Endothelial cell of umbilical vein (primary cell): ENCODE results near the gene SPACA9. TPM values are rescaled to one million over a fixed set of nuclear protein-coding genes. Genes with fewer than 3 reads are reported as not detected.

ENCODE experiments used
- BruUV-seq: library from RNA; stranded (reverse); fragments of 400-500 nt; replicated peaks from 2 replicates; lab custom pipeline; 2021; lab: Mats Ljungman, UMichigan
- CTCF ChIA-PET: fragments of 300-600, 350-600 bp; sonication (Branson Sonifier 250); formaldehyde crosslinking; loops from one replicate; lab custom pipeline; 2021; ENCODE audit warnings: antibody characterized with exemption, inconsistent platforms; lab: Charles Lee
- POLR2A ChIA-PET: fragments of 300-600, 350-600 bp; sonication (Branson Sonifier 250); formaldehyde crosslinking; loops from one replicate; lab custom pipeline; 2021; ENCODE audit warnings: antibody characterized with exemption, inconsistent platforms; lab: Charles Lee
- DNase-seq: peaks from one replicate; pipeline ENCODE4 v3.0.0-alpha.2; 2011; ENCODE audit warnings: low read depth, low spot score
- FAIRE-seq: peaks from 2 replicates; lab custom pipeline; 2011; peaks lifted over from hg19 to GRCh38; lab: Jason Lieb, UNC
- H2AFZ ChIP-seq: 2 replicates; pipeline ENCODE4 v1.6.0; 2012; ENCODE audit warnings: low read depth, low read length, control low read depth, inconsistent platforms
- H3K27ac ChIP-seq: 2 replicates; pipeline ENCODE4 v1.5.1; 2011; ENCODE audit warnings: low read depth, mild to moderate bottlenecking, control low read depth, low read length, moderate library complexity; ENCODE audit not compliant: insufficient read depth
- H3K27me3 ChIP-seq, 2 experiments: 2 replicates each; pipeline versions ENCODE4 v1.6.0 to v1.6.1; 2011; ENCODE audit warnings: low read length in 2 of 2, mixed read lengths in 1 of 2; ENCODE audit not compliant: control insufficient read depth in 2 of 2, insufficient read depth in 2 of 2
- H3K36me3 ChIP-seq, 2 experiments: 2 replicates in 1 of 2; 3 replicates in 1 of 2; pipeline ENCODE4 v1.5.1; 2011; ENCODE audit warnings: low read length in 2 of 2, mild to moderate bottlenecking in 1 of 2, moderate library complexity in 1 of 2; ENCODE audit not compliant: control insufficient read depth in 2 of 2, insufficient read depth in 2 of 2; ENCODE audit errors: extremely low read depth in 1 of 2
- H3K4me1 ChIP-seq: 3 replicates; pipeline ENCODE4 v1.5.1; 2011; ENCODE audit warnings: mild to moderate bottlenecking, low read length; ENCODE audit not compliant: control insufficient read depth, insufficient read depth; ENCODE audit errors: extremely low read depth
- H3K4me2 ChIP-seq: 2 replicates; pipeline ENCODE4 v1.6.1; 2011; ENCODE audit warnings: low read length, control low read depth, mixed read lengths; ENCODE audit not compliant: insufficient read depth
- H3K4me3 ChIP-seq, 3 experiments: fragments of 200-600 bp in 1 of 3; sonication (generic), shearing (Covaris generic) in 1 of 3; replicated peaks in 1 of 3; 2 replicates each; pipeline ENCODE4 v1.5.1; 2011 to 2016; ENCODE audit warnings: control low read depth in 3 of 3, low read length in 3 of 3, mild to moderate bottlenecking in 2 of 3, inconsistent platforms in 1 of 3, low read depth in 1 of 3, moderate library complexity in 1 of 3; ENCODE audit not compliant: insufficient read depth in 1 of 3
- H3K79me2 ChIP-seq: 2 replicates; pipeline ENCODE4 v1.6.0; 2012; ENCODE audit warnings: low read length, inconsistent platforms; ENCODE audit not compliant: control insufficient read depth, insufficient read depth
- H3K9ac ChIP-seq: replicated peaks from 2 replicates; pipeline ENCODE3; 2011; ENCODE audit warnings: low read length, control low read depth; ENCODE audit not compliant: insufficient read depth; ENCODE audit errors: extremely low read depth
- H3K9me1 ChIP-seq: replicated peaks from 3 replicates; pipeline ENCODE4 v1.6.0; 2011; ENCODE audit warnings: mild to moderate bottlenecking, low read length; ENCODE audit not compliant: control insufficient read depth, insufficient read depth; ENCODE audit errors: extremely low read depth
- H3K9me3 ChIP-seq: replicated peaks from 2 replicates; pipeline ENCODE4 v1.5.1; 2012; ENCODE audit warnings: low read length, inconsistent platforms; ENCODE audit not compliant: control insufficient read depth, insufficient read depth
- H4K20me1 ChIP-seq: replicated peaks from 2 replicates; pipeline ENCODE3; 2011; ENCODE audit warnings: mild to moderate bottlenecking, low read length; ENCODE audit not compliant: control insufficient read depth, insufficient read depth; ENCODE audit errors: extremely low read depth
- CTCF ChIP-seq, 2 donors: IDR thresholded peaks; 1 replicate in 1 of 2; 2 replicates in 1 of 2; pipeline ENCODE4 v1.5.1; 2011; ENCODE audit warnings: low read length in 2 of 2, mild to moderate bottlenecking in 2 of 2, moderate library complexity in 2 of 2, control low read depth in 1 of 2, inconsistent platforms in 1 of 2, low read depth in 1 of 2; ENCODE audit not compliant: insufficient read depth in 1 of 2; ENCODE audit errors: extremely low read depth in 1 of 2
- EZH2 ChIP-seq: IDR thresholded peaks from 2 replicates; pipeline ENCODE4 v1.6.1; 2012; ENCODE audit warnings: borderline replicate concordance, low read depth, mild to moderate bottlenecking, moderate library complexity, low read length, inconsistent platforms; ENCODE audit not compliant: severe bottlenecking
- FOS ChIP-seq: IDR thresholded peaks from 2 replicates; pipeline ENCODE4 v1.6.1; 2011; ENCODE audit warnings: mild to moderate bottlenecking, low read length, moderate library complexity, borderline replicate concordance; ENCODE audit not compliant: insufficient read depth
- GATA2 ChIP-seq: IDR thresholded peaks from 2 replicates; pipeline ENCODE4 v1.7.0; 2011; ENCODE audit warnings: low read depth, mild to moderate bottlenecking, moderate library complexity, mixed read lengths, low read length; ENCODE audit not compliant: insufficient read length, insufficient read depth
- JUN ChIP-seq: IDR thresholded peaks from 2 replicates; pipeline ENCODE4 v1.6.1; 2011; ENCODE audit warnings: borderline replicate concordance, low read depth; ENCODE audit not compliant: insufficient read length, insufficient read depth
- MYC ChIP-seq: IDR thresholded peaks from one replicate; pipeline ENCODE4 v1.6.1; 2011; ENCODE audit warnings: mild to moderate bottlenecking, low read depth, low read length
- POLR2A ChIP-seq: IDR thresholded peaks from 2 replicates; pipeline ENCODE4 v1.6.1; 2012; ENCODE audit warnings: low read depth, mild to moderate bottlenecking, control low read depth, low read length
- POLR2AphosphoS5 ChIP-seq: IDR thresholded peaks from 2 replicates; pipeline ENCODE4 v1.6.1; 2012; ENCODE audit warnings: low read depth, mild to moderate bottlenecking, control low read depth, low read length, moderate library complexity; ENCODE audit not compliant: insufficient read depth
- dilution Hi-C: fragments of 300-500 bp; cut with MboI; formaldehyde crosslinking; loops from one replicate; pipeline ENCODE4 v1.15.0; 2019; ENCODE audit warnings: low sequenced_read_pairs; ENCODE audit not compliant: extremely low pct_ligation_motif_present
- intact Hi-C: fragments of 100-400 bp; cut with micrococcal nuclease; formaldehyde crosslinking; loops from one replicate; pipeline ENCODE4 v1.10.0; 2022
- polyA plus RNA-seq, 4 experiments: library from polyadenylated mRNA; depleted of rRNA in 3 of 4; stranded (reverse) in 3 of 4; unstranded in 1 of 4; fragments of >200 nt; gene quantifications; 2 replicates each; pipeline versions ENCODE4 v1.2.1 to v1.2.3, GENCODE V29; 2011 to 2012; ENCODE audit warnings: missing spikeins in 1 of 4
- total RNA-seq: library from RNA; stranded (reverse); gene quantifications from 2 replicates; pipeline ENCODE4 v1.2.3, GENCODE V29; 2021
- TF ChIP-seq, protein P1 (sequence below): IDR thresholded peaks from 2 replicates; pipeline ENCODE4 v1.6.1; 2011; ENCODE audit not compliant: insufficient read depth, insufficient read length

The SPACA9 gene
- total and polyA plus RNA-seq, 2 donors (not counting 3 experiments of a cell fraction or from before 2014, with no cell fraction given) = 2.6 to 3.6 TPM

GRCh38 chr9:132894346-132894745 lies 15.6 kb downstream of the SPACA9 start:
- no peaks in the 10 kb centered on the region for H3K9me1 ChIP-seq
- H3K9ac ChIP-seq = no peak overlapping the region
- H3K9me3 ChIP-seq = no peaks in the 10 kb centered on the region
- no peak for DNase-seq
- no peaks in the 10 kb centered on the region for H3K4me1 ChIP-seq
- intact Hi-C loops (no loop called here), dilution Hi-C loops (no loop called here)
- H3K27me3 ChIP-seq = no peaks in the 10 kb centered on the region
- TF ChIP-seq CTCF (IDR thresholded peaks at IDR 0.05; ENCODE audit: extremely low read depth in 1 of 2, insufficient read depth in 1 of 2, low read depth in 1 of 2, low read length in 2 of 2) (no peak), JUN (no peak), GATA2 (no peak), POLR2A (no peak), EZH2 (no peak), MYC (no peak), POLR2AphosphoS5 (no peak), FOS (no peak)
- TF ChIP-seq, protein P1, sequence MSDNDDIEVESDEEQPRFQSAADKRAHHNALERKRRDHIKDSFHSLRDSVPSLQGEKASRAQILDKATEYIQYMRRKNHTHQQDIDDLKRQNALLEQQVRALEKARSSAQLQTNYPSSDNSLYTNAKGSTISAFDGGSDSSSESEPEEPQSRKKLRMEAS = no peak
- H3K79me2 ChIP-seq = no peaks in the 10 kb centered on the region
- BruUV-seq = no TSS peak
- peaks cover 3 to 27% of the 10 kb centered on the region in 2 experiments for H3K36me3 ChIP-seq
- no peak overlapping the region for H2AFZ ChIP-seq
- no peak overlapping the region for H3K4me2 ChIP-seq
- FAIRE-seq = no peak
- ChIA-PET POLR2A (no interaction called here), CTCF (interaction anchor here (1.0 to 3.6 kb wide), 2 partner anchors 8 to 11 kb away, joined by 3 to 25 read pairs; no protein-coding TSS in a partner anchor)
- no peak overlapping the region for H3K4me3 ChIP-seq
- no peak overlapping the region for H3K27ac ChIP-seq
- H4K20me1 ChIP-seq = no peaks in the 10 kb centered on the region
